Activated gamma-delta T cell treated with anti-CD3 and anti-CD28 coated beads, Interleukin-2, amount 50 U/mL, for 16 hours (primary cell): ENCODE results near the gene CRABP1.

Experiments used
- DNase-seq: peaks from one replicate; pipeline ENCODE4 v3.0.0-alpha.2; 2020; ENCODE audit warnings: low read depth

Gene CRABP1

DNA sequence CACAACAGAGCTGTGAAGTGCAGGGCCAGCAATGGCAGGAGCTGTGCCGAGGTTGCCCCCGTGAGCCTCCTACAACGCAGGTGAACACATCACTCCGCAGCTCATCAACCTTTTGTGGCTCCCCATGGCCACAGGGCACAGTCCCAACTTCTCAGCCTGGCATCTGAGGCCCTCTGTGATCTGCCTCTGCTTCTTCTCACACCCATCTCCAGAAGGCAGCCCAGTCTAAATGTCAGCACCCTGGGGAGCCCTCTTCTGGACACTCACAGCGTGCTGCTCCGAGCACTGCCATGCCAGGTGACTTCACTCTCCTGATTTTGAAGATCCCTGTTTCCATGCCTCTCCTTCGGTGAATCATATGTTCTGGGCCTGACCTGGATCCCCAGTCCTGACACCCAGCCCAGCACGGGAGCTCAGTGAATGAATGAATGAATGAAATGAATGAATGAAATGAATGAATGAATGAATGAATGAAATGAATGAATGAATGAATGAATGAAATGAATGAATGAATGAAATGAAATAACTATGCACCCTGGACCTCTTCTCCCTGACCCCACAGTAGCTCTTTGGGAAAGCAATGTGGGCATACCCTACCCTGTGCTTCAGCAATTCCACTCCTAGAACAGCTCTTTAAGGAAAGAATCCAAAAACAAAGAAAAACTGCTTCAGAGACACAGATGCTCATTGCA is 22.9 kb upstream of the CRABP1 start:
- DNase-seq: no peak

DNA sequence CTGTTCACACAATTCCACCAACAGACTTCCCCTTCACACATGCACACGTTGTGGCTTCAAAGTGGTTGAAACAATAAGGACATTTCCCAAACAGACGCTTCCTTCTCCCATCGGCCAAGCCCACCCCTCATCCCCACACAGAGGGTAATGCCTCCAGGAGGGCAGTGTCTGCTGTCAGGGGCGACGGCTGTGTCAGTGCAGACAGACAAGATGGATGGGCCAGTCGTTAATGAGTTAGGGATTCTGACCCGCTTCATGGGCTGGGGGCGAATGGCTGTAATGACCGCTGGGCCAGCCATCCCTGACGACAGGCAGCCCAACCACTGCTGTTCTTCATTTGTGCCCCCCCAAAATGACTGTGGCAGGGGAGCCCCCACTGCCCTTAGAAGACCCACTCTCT is 20.6 kb upstream of the CRABP1 start:
- DNase-seq: no peak

DNA sequence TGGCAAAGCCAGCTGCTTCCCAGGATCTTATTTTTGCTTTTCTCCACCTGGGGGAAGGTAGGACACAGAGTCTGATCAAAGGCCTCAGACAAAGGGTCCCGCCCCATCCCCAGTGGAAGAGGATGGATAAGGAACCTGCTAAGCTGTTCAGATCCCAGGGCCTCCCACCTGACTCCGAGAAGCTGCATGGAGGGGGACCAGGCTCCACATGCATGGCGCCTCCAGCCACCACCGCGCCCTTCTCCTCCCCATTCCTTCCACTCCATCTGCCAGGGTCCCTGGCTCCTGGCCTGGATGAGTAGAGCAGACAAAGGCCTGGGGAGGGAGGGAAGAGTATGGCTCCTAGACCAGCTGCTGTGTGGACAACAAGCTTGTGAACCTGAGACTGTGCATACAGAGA is 20.0 kb upstream of the CRABP1 start:
- DNase-seq: no peak

DNA sequence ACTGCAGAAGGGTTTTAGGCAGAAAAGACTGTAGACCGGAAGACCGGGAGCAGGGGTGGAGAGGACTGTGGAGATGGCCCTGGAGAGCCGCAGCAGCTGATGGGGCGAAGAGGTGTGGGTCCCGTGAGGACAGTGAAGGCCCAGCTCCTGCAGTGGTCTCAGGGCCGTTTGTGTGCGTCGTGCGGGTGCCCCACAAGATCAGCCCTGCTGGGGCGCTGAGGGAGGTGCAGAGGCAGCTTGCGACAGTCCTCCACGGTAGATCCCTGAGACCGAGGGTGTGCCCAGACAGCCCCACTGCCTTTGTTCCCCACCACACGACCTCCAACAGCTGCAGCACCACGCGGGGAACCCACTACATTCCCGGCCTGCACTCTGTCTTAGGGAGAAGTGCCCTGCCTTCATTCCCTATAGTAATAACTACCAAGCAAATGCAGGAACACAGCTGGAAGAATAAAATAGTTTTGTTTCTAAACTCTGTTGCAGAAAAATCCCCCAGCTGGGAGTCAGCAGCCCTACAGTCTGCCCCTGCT is 19.0 kb upstream of the CRABP1 start:
- DNase-seq: no peak

DNA sequence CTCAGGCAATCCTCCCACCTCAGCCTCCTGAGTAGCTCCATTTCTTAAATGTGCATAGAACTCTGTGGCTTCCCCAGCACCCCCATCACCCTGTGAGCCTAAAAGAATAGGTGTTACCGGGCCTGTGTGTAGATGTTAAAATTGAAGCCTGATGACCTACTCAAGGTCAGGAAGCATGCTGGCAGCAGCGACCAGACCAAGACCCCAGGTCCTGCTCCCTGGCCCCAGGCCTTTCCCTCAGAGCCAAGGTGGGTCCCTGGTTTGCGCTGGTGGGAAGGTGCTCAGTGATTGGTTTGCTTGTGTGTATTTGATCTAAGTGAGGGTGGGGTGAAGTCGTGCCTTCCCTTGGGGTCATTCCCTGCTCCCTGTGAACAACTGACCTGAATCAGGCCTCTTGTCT is 18.4 kb upstream of the CRABP1 start:
- no peak for DNase-seq

DNA sequence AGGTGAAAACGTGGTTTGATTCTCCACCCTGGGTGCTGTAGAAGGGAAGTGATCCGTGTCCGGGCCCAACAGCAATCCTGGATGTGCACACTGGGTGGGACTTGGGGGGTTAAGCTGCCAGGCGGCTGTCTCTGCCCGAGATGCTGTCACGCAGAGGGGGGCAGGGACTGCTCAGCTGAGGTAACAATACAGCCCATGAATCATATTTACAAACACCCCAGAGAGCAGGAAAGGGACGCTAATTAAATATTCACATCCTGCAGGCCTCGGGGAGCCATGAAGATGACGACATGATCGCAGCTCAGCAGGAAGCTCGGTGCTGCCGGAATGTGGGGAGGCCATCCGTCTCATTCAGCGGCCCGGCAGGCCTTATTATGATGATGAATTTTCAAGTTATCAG is 17.9 kb upstream of the CRABP1 start:
- no peak for DNase-seq

DNA sequence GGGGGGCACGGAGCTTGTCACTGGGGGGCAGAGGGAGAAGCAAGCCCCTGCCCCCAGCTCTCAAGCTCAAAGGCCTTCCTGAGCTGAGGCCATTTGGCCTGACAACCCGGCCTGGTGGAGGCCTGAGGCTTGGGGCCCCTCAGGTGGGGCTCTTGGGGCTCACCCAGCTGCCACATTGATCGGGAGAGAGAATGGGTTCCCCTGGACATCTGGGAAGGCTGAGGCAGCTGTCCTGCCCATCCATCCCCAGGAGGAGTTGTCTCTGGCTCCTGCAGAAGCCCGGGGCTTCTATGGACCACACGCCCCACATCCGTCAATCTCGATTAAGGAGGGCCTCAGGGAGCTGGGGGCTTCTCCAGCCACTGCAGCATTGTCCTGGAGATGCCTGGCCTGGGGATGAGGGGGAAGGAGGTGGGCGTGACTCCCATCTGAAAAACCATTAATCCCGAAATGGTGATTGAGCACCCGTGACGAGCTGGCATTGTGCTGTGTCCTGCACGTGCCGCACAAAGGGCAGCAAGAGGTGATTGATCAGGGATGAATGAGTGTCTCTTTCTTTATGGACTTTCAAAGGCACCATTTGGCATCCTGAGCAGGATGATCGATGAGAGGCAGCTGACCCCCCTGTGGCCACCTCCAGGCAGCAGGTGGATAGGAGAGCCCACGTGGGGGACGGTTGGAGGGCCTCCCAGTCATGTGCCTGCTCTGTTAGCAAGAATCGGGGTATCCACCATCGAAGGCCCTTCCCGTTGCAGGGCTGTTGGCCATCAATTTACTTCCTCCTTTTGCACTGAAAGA is 17.2 kb upstream of the CRABP1 start:
- DNase-seq: no peak

DNA sequence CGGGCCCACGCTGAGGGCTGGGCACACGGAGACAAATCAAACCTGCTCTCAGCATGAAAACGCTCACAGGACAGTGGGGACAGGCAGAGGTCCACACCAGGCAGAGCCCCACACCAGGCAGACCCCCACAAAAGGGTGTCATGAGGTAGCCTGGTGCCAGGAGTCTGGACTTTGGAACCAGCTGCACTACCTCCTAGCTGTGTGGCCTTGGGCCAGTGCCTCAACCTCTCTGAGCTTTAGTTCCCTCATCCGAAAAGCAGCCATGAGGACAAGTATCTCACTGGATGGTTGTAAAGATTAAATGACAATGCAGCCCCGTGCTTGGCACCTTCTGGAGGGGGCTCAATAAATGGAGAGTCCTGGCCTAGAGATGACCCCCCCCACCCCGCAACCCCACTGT is 16.5 kb upstream of the CRABP1 start:
- no peak for DNase-seq

DNA sequence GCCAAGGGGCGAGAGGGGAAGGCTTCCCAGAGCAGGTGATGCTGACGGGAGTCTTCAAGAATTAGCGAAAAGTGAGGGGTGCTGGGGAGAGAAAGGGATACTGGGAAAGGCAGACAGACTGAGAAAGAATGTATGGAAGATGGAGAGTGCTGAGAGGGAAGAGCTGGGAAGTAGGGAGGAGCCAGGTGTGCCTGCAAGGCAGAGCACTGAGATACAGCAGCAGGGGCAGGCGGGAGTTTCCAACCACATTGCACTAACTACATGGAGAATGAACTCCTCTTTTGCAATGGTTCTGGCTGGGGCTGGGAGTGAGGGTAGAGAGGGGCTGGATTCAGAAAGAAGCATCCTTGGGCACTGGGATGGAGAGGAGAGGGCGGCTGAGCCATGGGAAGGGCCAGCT is 16.0 kb upstream of the CRABP1 start:
- DNase-seq: no peak

DNA sequence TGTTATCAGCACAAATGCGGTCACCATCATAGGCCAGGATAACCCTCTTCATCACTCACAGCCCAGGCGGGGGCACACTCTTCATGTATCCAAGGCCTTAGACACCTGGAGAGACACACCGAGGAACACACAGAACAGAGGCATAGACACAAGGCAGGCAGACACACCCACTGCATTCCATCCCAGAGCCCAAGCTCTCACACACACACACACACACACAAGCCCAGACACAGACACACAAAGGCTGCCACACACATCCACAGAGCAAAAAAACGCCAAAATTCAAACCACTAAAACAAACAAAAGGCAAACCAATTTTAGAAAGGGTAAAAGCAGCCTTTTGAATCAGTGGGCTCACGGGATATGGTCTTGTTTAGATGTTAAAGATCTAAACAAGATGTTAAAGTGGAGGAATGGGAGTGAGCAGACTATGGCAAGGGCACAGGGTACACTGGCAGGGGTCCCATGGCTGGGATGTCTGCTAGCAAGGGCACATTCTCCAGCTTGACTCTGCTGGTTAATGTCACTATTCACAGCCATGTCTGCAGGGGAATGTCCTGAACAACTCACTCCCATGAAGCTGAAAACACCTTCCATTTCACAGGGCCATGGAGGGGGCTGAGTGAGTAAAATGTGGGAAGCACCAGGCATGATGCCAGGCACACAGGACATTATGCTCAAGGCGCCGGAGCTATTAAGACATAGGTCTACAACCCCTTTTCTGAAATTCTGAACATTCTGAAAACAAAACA is 14.9 kb upstream of the CRABP1 start:
- no peak for DNase-seq

DNA sequence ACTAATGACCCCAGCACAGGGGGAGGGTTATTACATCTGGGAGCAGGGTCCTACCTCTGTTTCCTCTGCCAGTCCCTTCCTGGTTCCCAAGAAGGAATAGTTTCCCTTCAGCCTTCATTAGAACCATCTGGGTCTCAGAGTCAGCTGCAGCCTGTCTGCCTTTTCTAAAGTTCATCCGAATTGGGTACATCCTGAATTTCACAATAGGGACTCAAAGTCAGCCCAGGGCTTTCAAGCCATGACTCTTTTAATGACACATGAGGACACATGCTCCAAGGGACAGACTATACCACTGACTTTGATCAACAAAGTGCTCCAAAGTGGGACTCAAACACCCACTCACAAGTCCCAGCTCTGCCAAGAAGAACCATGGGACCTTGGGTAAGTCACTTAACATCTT is 12.7 kb upstream of the CRABP1 start:
- DNase-seq: no peak

DNA sequence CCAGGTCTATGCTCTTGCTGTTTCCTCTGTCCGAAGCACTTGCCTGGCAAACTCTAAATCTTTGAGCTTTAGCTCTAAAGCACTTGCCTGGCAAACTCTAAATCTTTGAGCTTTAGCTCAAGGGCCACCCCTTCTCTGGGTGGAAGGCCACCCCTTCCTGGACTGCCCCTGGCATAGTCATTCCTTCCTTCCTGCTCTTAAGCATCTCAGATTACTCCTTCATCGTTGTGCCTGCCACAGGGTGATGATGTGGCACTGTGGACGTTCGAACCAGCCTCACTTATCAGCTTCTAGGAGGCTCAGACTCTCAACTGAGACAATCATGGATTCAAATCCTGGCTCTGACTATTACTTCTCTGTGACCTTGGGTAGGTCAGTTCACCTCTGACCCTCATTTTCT is 10.5 kb upstream of the CRABP1 start:
- DNase-seq: no peak

DNA sequence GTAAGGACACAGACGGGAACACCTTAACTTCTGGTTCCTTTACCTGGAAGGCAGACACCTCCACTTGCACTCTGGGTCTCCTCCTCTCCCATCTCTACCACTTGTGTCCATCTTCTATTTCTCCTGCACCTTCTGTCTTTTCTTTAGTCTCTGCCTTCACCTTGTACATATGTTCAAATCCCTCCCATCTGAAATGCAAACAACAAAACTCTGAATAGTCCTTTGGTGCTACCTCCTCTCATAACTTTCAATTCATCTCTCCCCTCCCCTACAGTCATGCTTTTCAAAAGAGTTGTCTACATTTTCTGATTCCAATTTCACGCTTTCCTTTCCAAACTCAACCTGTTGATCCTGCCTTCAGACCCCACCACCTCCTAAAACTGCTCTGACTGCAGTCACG is 5.3 kb upstream of the CRABP1 start:
- DNase-seq: no peak

DNA sequence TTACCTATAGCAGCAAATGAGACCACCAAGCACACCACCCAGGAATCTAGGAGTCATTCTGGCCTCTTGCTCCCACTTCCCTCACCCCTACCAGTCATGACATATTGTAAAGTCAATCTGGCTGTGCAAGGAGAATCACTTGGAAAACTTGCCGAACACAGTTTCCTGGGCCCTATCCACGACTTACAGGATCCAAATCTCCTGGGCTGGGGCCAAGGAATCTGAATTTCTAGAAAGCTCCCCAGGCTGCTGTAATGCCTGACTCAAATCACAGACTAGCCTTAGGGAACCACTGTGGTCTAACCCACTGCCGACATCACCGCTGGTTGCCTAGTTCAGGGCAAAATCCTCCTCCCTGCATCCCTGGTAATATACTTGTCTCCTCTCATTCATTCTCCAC is 4.2 kb upstream of the CRABP1 start:
- no peak for DNase-seq

DNA sequence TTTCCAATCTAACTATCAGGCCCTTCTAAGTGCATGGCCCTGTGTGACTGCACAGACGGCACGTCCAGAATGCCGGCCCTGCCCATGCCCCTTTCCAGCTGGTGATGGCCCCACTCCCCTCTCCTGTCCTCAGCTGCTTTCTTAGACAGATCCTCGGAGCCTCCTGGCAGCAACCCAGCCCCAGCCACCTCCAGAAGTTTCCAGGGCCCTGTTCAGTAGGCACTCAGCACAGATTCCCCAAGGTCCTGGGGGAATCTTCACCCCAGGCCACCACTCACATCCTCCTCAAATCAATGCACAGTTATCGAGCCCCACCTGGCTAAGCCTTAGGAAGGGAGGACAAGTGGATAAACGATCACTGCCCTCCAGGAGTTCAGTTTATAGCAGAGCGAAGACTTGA is 1.4 kb upstream of the CRABP1 start:
- no peak for DNase-seq

DNA sequence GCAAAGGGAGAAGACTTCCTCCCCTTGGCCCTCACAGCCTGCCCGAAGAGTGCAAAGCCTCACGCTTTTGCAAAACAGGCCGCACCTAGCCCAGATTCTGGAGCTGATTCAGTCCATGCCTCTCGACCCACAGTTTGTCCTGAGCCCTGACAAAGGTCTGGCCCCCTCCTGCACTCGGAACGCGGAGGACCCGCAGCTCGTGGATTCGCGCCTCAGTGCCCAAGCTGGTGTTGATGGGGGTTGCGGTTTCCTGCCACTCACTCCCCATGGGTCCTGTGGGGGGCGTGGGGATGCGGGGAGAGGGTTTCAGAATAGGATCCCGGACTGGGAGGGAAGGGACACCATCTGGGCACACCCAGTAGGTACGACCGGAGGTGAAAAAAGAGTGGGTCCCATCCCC is 594 bp upstream of the CRABP1 start:
- no peak for DNase-seq

DNA sequence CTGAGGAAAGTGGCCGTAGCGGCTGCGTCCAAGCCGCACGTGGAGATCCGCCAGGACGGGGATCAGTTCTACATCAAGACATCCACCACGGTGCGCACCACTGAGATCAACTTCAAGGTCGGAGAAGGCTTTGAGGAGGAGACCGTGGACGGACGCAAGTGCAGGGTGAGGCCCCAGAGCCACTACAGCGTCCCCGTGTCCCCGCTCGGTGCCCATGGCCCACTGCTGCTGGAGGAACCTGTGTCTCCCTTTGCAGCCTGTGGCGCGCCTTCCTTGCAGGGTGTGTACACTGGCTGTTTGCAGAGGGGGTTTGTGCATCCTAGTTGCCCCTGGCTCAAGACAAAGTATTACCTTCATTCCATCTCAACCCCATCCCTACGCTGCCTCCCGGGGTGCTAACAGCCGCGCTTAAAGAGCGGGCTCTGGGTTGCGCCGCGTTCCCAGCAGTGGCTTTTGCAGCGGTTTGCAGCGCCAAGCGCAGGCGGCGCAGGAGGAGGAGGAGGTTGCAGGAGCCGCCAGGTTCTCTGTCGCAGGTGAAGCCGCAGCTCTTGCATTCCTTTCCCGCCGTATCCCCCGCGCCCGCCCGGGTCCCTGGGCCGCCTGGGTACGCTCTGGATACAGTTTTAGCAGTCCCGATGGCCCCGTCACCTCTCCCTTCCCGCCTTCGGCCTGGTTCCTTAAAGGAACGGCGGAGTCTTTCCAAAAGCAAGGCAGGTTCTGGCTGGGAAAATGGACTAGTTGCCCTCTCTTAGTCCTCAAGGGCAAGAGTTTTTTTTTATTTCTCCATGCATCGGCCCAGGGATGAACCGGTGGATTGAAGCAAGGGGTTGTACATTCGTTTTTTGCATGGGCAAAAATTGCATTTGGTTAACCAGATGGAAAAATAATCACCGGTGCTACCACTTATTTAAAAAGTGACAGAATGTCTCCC is 1.2 kb downstream of the CRABP1 start:
- no peak for DNase-seq

DNA sequence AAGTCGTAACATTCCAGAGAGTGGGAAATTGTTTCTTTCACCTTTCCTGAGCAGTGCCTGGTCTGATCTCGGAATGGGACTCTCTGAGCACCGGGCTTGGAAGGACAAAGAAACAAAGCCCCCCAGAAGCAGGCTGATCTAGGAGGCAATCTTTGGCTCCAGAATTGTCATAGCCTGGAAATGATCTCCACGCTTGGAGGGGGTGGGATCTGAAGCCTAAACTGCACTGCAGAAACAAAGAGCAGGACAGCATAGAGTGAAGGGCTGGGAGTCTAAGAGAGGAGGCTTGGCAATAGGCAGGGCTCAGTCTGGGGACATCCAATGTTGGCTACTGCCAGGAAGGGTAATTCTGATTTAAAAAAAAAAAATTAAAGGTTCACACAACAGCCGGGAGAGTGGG is 1.9 kb downstream of the CRABP1 start:
- no peak for DNase-seq

DNA sequence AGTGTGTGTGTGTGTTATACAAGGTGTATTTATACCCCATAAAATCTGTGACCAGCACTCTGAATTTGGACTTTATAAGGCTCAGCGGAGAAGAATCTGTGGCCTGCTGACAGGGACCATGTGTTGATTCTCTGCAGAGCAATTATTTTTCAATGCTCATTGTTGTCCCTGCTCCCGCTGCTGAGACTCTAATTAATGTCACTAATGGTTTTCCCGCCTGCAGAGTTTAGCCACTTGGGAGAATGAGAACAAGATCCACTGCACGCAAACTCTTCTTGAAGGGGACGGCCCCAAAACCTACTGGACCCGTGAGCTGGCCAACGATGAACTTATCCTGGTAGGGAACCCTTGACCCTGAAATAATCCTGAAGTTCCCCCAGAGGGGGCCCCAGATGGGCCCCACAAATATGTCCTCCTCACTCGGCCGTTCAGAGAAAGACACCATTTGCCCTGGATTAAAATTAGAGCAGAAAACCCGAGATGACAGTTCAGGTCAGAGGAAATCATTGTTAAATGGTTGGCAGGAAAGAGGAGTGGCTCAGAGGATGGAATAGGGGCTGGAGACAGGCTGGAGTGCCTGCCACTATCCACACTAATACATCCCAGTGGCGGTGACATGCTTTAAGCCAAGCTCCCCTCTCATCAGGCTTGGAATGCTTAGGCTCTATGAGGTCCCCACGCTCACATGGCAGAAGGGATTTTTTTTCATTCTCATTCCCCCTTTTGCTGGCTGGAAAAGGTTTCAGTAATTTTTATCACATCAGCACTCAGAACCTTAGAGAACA is 3.3 kb downstream of the CRABP1 start:
- no peak for DNase-seq

DNA sequence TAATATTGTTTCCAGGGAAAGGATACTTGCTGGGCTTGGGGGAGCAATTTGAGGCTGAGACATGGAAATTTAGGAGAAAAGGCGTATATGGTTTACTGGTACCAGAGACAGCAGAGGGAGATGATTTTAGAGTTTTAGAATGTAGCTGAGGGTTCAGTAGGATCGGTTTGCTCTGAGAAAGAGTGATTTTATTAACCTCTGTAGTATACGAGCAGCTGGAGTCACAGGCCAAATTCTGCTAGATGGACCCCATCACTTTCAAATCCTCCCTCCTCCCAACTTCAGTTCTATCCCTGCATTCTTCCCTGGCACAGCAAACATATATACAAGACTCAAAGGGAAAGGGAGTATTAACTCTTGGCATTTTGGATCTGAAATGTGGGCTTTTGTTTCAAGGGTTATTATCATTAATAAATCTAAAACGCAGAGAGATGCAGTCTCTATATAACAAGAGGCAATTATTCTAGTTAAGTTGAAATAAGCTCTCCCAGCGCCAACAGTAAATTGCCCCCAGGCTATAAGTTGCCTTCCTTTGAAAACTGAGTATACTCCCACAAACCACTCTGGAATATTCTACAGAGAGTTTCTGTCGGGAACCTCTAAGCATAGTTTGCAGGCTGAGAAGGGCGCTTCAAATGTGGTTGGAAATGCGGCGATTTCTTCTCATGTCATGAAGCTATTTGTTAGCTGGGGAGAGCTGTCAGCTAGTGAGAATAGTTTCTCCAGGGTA is 5.4 kb downstream of the CRABP1 start:
- no peak for DNase-seq
